Activated T-helper 9 cell treated with anti-CD3 and anti-CD28 coated beads, Interleukin-2, amount 50 U/mL, for 16 hours (primary cell): ENCODE data around the gene HYAL1.
A peak's percentile ranks its signal among the peaks of the same experiment; 100 is the strongest.
"Not testable (repeated sequence)": the region's sequence is repeated elsewhere in the genome, so short reads cannot be mapped to it uniquely, and the experiment has no call there.

Experiments used
- DNase-seq: peaks from one replicate; pipeline ENCODE4 v3.0.0-alpha.2; 2020; ENCODE audit warnings: low read depth

Gene HYAL1

DNA sequence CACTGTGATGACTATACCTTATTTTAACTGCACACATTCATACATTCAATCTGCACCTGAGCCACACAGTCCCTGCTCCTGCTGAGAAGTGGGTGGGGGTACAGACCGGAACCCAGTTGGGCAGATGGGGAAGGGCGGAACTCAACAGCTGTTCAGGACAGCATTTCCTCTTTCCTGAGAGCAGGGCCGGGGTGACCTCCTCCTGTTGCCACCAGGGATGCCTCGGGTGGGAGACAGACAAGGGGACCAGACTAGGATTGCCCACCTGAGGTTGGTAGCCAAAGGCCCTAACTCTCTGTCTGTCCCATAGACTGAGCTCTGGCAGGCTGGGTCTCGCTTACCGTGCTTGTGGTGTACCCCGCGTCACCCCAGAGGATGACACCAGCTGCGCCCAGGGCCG is 15.2 kb upstream of the HYAL1 start:
- no peak for DNase-seq

DNA sequence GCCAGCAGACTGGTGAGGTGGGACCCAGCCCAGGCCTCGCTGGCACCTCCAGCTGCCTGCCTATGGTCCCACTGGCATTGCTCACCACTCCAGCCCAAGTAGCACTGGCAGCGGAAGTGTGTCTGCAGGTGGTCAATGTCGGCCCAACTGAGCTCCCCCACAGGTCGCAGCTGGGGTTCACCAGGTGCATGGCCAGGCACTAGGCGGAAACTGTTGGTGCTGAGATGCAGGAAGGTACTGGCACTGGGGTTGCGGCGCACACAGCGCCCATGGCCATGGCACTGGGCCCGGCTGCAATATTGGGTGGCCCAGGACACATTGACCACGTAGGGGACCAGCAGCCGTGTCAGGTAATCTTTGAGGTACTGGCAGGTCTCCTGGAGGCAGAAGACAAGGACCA is 14.8 kb upstream of the HYAL1 start:
- DNase-seq = no peak

DNA sequence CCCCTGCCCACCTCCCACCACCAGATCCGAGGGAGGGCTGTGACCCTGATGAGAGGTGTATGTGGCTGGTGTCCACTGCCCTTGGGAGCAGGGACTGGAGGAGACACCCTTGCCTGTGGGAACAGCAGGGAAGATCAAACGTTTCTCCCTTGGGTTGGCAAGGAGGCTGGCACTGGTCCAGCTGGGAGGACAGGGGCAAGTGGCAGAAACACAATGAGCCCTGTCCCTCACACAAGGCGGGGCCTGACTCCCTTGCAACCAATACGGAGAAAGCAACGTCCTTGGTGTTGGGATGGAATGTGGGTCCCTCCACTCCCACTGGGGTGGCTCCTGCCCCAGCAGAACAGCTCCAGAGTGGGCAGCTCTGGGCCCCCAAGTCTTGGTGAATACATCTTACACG is 13.9 kb upstream of the HYAL1 start:
- no peak for DNase-seq

DNA sequence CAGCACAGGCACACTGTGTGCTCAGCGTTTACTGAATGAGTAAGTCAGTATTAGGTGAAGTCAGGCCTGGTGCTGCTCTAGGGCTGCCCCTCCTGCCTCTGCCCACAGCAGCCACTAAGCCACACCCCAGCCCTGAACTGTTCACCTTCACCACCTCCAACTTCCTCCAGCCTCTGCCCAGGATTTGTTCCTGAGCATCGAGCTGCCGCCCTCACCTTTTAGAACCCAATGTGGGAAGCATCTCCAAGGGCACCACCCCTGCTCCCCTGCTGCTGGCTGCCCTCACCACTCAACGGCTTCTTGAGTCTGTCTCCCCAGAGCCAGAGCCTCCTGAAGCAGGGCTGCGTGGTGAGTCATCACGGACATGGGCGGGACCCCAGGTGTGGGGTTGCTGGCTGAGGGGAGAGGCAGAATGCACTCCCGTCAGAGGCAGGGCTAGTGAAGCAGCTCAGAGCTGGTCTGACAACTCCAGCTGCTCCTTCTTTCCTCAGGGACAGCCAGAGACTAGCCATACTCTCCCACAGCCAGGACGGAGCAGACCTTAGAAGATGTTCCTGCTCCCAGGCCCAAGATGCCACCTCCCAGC is 13.4 kb upstream of the HYAL1 start:
- DNase-seq = peak; percentile 65

DNA sequence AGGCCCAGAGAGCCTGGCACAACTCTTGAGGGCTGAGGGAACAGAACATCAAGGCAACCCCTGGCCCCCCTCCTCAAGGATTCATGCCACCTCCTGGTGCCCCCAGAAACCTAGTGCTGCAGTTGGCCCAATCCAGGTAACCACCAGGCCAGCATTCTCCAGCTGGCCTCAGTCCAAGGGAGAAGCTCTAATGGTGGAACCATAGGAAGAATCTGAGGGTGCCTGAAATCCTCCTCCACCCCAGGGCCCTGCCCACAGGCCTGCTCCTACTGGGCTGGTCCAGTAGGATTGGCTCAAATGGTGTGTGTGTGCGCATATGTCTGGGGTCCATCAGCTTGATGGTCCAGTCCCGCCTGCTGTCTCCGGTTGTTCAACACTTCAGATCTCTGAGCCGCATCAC is 11.4 kb upstream of the HYAL1 start:
- no peak for DNase-seq

DNA sequence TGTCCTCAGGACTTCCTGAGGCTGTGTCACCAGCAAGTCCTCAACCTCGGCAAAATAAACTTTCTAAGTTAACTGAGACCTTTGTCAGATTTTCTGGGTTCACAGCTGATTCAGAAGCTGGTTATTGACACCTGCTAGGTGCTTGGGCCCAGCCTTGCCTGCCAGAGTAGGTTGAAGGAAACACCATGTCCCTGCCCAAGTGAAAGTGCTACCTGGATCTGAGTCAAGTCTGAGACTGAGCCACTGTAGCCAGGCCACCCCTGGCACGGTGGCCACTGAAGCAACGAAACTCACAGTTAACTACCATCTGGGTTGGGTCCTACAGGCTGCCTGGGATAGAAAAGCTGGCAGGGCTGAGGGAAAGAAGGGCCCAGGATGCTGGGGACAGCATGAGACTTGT is 11.0 kb upstream of the HYAL1 start:
- DNase-seq = no peak

DNA sequence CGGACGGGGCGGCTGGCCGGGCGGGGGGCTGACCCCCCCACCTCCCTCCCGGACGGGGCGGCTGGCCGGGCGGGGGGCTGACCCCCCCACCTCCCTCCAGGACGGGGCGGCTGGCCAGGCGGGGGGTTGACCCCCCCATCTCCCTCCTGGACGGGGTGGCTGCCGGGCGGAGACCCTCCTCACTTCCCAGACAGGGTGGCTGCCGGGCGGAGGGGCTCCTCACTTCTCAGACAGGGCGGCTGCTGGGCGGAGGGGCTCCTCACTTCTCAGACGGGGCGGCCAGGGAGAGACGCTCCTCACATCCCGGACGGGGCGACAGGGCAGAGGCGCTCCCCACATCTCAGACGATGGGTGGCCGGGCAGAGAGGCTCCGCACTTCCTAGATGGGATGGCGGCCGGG is 8.7 kb upstream of the HYAL1 start:
- not testable (repeated sequence) for DNase-seq

DNA sequence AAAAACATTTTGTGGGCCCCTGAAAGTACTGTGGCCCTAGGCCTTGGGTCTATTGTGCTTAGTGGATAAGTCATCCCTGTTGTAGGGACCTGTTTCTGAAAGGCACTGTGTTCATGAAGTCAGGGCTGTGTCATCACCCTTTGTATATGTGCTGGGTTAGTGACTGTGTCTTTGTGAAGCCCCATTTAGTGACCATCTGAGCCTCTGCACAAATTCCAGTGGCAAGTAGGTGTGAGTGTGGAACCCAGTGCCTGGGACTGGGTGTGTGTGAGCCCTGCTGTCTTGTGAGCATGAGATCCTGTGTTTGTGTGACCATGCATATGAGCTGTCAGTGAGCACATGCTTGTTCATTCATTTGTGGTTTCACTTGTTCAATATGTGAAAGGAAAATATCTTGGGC is 1.2 kb upstream of the HYAL1 start:
- no peak for DNase-seq

DNA sequence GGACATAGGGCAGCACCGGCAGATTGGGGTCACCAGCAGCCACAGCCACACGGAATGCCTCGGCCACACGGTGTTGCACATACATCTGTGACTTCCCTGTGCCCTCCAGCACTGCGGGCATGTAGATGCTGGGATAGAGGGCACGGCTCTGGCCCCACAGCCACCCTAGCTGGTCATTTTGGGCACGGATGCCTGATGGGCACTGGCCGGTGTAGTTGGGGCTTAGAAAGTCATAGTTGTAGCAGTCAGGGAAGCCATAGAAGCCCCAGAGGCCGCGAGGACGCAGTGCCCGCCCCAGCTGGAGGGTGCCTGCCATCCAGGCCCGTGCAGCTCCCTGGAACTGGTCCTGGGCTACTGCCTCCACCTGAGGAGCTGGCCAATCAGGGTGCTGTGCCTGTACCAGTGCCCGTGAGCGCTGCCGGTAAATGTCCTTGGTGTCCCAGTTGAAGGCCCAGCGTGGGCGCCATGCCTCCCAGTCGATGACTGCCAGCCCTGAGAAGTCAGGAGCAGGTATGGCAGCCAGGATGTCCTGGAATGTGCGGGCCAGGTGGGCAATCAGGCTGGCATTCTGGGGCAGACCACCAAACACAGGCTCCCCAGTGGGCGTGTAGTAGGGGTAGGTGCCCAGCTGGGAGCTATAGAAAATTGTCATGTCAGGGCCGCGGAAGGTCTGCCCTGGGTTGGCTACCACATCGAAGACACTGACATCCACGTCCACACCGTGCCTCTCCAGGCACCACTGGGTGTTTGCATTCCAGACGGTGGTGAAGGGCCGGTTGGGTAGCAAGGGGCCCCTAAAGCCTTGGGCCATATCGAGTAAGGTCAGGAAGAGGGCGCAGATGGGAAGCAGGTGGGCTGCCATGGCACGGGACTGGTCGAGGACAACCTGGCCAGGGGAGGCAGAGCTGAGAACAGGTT is 1.0 kb downstream of the HYAL1 start:
- no peak for DNase-seq

DNA sequence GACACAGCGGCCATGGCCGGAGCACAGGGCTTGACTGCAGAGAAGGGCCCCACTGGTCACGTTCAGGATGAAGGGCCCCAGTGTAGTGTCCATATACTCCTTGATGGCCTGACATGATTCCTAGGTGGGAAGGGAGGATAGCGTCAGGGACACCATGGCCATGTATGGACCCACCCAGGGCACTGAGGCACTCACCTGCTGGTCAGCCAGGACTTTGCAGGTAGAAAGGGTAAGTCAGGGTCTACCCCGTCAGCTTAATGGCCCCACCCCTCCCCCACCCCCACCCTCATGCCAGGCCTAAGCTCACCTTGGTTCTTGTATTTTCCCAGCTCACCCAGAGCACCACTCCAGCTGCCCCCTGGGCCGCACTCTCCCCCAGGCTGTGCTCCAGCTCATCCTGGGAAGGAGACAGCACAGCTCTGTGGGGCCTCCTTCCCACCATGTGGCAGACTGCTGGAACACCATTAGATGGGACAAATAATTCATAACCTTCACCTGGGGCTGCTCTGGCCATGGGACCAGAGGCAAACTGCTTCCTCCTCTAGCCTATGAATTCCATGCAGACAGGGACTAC is 2.6 kb downstream of the HYAL1 start:
- DNase-seq = no peak

DNA sequence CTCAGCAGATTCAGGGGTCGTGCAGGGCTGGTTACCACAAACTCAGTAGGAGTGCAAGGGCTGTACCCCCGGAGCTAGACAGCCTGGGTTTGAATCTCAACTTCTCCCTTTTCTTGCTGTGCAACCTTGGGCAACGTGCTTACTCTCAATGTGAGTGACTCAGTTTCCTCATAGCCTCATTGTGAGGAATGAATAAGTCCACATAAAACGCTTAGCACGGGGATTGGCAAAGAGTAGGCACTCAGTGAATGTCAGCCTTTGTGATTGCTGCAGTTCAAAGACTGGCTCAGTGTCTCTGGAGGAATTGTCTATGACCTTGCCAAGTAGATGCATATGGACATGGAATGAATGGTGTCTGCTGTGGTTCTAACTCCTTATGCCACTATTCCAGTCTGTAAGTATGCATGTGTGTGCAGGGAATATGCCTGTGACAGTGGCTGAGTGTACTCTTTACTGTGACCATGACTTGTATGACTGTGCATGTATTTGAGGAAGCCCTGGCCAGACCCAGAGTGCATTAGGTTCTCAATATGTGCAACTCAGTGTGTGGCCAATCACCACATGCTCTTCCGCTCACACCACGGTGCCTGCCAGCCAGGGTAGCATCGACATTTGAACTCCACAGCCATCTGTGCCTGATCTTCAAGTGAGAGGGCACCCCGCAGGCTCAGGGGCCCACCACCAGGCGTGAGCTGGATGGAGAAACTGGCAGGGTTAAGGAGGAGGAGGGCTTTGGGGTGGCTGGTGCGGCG is 3.3 kb downstream of the HYAL1 start:
- no peak for DNase-seq

DNA sequence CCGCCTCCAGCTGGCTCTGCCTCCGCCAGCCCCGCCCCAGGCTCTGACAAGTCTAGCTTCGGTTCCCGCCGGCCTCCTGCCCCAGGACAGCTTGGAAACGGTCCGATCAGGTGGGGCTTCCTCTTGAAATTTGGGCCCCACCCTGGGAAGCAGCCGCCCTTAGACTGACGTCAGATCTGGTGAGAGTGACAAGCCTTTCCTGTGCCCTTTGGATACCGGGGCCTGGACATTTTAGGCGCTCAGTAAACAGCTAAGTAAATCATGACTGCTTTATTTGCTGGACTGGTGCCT is 3.8 kb downstream of the HYAL1 start:
- DNase-seq = no peak

DNA sequence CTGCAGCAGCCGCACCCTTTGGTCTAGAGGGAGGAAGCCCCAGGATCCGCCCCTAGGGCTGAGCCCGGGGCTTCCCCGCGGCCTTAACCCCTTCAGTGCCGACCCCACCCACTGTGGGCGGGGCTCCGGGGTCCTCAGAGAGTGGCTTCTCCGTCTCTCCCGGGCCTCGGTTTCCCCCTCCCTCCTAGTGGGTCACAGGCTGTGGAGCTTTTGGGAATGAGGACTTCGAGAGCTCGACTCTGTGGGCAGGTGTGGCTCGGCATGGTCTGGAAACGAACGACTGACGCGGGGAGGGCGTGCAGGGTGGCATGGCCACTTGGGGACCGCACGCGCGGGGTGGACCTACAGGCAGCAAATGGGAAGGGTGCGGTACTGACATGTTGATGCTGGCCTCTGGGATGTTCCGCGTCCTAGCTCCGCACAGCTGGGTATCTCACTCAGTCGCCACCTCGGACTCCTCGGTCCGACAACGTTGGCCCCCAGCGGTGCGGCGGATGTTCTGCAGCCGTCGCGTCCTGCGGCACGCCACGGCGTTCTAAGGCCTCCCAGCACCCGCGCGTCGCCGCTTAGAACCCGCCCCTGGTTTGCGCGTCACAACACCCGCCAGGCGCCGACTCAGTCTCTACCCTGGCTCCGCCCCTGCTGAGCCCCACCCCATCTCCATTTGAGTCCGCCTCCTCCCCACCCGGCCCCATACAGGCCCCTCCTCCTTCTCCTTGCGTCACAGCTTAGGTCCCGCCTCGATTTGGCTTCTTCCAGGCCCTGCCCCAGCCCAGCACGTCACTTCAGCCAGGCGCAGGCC is 4.3 kb downstream of the HYAL1 start, which contains the start of the genes HYAL3 and NAA80:
TSS of gene HYAL3 (minus strand) at position 570 of the 802 bp plus-strand sequence. CDS start 3,803 bp downstream, outside the sequence.
TSS of gene NAA80 (minus strand) at position 570 of the 802 bp plus-strand sequence. CDS start 1,942 bp downstream, outside the sequence.
- peak; percentile 98 for DNase-seq

DNA sequence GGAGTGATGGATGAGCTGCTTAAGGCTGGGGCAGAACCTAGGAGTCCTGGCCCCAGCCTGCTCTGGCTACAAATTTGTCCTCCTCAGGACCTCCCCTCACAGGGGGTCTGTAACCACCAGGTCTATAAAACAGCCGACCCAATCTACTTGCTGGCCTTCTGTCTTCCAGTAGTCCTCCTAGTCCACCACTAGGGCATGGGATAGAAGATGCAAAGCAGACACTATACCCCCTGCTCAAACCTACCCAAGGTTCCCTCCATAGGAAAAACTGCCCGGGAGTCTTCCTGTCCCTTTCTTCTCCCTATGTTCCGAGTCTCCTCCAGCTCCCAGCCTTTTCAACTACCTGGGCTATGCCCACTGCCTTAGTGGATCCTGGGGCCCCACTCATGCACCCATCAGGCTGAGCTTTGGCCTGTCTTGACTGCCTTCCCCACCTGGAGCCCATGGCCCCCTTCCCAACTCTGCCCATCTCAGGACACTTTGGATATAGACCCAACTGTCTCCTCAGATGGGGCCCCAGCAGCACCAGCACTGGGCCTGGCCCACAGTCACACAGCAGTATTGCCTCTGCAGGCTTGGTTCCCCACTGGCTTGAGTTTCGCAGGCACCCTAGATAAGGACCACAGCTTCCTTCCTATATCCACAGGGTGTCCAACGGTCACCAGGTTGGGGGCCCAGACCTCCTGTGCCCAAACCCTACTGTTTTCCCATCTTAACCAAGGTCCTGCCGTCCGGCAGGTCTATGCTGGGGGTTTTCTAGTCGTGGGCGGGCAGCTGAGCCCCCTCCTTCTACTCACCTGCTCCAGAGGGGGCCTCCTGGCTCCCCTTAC is 5.3 kb downstream of the HYAL1 start:
- no peak for DNase-seq

DNA sequence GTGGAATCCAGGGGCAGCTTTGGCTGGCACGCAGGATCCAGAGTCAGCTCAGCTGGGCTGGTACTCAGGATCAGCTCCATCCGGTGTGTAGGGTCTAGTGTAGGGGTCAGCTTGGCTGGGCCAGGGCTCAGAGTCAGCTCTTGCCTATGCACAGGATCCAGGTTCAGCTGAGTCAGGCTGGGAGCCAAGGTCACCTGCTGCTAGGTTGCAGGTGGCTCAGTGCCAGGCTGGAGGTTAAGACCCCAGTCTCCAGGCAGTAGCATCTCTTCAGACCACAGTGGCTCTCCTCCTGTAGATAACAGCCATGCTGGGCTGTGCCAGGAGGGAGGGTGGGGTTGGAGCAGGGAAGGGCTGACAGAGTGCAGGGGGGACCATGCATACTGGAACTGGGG is 6.0 kb downstream of the HYAL1 start:
- DNase-seq = no peak

DNA sequence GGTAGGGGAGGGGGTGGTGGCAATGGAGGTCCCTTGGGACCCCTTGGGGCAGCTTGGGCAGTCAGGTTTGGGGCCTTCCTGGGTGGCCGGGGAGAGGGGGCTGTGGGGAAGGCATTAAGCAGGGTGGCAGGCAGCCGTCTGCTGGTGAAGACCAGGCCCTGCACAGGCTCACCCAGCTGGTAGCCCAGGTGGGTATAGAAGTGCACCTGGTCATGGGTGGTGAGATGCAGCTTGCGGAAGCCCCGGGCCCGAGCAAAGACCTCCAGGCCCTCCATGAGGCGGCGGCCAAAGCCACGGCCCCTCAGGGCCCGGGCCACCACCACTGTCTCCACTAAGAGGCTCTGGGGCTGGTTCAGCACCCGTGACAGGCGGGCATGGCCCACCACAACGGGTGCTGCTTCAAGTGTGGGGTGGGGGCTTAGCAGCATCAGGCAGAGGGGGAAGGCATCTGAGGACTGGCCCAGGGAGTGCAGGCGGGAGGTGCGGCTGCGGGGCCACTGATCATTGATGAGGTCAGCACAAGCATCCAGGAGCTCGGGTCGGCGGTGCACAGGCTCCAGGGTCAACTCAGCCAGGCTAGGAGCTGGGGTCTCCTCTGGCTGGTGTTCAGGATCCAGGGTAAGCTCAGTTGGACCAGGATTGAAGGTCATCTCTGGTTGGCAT is 6.5 kb downstream of the HYAL1 start:
- no peak for DNase-seq

DNA sequence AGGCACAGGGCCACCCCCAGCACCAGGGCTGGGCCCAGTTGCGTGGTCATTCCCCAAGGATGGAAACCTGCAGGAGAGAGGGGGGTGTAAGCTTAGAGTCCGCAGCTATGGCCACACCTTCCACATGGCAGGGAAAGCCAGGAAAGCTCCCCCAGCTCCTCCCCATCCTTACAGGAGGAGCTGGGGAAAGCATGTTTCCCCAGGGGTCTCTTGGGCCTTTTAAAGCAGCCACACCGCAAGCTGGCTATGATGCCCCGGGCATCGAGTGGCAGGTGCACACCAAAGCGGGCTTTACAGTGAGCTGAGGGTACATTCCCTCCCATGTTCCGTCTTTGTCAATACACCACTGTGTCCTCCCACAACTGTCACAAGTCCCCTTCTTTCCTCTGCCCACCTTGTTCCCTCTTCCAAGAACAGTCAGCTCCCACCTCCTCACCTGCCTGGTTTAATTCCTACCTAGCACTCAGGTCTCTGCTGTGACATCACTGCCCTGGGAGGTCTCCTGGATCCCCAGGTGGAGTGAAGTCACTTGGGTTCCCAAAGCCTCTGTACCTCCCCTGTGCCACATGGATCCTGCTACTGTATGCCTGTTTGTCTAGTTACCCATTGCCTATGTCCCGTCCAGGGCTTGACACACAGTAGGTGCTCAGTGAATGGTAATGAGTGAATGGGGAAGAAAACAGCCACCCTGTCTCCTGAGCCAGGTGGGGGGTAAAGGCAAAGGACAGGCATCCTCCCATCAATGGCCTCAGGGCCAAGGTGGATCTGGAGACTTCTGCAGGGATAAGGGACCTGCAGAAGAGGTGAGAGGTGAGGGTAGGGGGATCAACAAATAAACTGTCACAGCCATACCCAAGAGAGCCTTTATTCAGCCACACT is 7.6 kb downstream of the HYAL1 start:
- DNase-seq = no peak

DNA sequence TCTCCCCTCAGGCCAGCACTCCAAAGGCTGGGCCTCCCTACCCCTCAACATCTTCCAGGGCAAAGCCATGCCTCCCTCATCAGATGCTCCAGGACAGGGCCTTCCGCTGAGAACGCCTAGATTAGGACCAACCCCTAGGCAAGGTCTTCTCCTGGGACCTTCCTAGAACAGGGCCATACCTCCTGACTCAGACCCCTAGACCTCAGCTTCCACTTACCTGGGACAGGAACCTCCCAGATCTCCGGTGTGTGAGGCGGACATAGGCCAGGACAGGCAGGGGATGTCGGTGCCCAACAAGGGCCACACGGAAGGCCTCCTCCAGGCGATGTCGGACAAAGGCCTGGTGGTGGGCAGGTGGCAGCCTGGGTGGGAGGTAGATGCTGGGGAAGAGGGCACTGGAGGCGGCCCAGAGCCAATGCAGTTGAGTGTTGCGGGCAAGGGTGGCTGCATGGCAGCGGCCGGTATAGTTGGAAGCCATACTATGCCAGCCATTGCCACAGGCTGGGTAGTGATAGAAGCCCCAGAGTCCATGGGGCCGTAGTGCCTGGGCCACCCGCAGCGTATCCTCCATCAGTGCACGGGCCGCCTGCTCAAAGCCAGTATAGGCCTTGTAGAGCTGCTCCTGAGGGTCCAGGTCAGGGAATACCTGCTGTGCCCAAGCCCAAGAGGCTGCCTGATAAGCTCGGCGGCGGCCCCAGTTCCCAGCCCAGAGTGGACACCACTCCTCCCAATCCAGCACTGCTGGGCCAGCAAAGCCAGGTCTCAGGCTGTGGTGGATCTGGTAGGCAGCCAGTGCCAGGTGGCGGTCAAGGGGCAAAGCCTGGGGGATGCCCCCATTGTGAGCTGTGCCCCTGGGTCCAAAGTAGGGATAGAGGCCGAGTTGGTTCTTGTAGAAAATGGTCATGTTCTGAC is 8.6 kb downstream of the HYAL1 start:
- DNase-seq = no peak
